GM18505 (cell line): Measurements from ENCODE around the gene MCU.

Source experiments
- ATAC-seq: cut with Tn5 transposase; IDR thresholded peaks from one replicate; pipeline ENCODE4 v1.9.1; 2021; ENCODE audit not compliant: unreplicated experiment
- POLR2A ChIP-seq: IDR thresholded peaks from 4 replicates; pipeline ENCODE4 v1.6.1; 2011; ENCODE audit warnings: borderline replicate concordance; ENCODE audit not compliant: insufficient read depth, insufficient read length; ENCODE audit errors: extremely low read depth

Gene MCU

DNA sequence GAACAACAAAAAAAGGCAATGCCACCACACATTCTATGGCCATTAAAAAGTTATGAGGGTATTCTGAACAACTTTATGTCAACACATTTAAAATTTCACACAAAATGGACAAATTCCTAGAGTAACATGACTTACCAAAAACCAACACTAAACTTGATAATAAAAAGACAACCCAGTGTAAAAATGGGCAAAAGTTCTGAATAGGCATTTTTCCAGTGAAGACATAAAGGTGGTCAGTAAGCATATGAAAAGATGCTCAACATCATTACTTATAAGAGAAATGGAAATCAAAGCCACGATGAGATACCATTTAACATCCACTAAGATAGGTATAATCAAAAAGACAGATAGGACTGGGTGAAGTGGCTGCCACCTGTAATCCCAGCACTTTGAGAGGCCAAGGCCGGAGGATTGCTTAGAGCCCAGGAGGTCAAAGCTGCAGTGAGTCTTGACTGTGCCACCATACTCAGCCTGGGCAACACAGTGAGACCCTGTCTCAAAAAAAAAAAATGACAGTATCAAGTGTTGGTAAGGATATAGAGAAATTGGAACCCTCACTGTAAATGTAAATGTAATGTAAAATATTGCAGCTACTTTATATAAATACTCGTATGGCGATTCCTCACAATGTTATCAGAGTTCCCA is 130.5 kb downstream of the MCU start:
- TF ChIP-seq POLR2A, result no peak
- no peak for ATAC-seq

DNA sequence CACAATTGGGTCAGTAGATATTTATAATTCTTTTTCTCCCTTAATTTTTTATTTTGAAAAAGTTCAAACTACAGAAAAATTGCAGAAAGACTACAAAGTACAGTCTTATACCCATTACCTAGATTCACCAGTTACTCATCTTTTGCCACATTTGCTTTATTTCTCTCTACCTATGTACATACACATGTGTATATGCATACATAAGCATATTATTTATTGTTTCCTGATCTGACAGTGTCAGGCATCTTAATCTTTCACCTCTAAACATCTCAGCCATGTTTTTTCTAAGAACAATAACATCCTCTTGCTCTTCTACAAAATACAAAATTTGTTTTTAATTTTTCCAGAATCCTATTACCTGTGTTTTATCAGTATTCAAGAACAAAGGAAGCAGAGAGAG is 133.2 kb downstream of the MCU start:
- TF ChIP-seq POLR2A, result no peak

GRCh38 chr10:72826346-72826745 is 134.4 kb downstream of the MCU start:
- no peak for TF ChIP-seq POLR2A
- ATAC-seq, result no peak

More for the DNA sequence above, 133.2 kb downstream of the MCU start:
- ATAC-seq, result no peak

DNA sequence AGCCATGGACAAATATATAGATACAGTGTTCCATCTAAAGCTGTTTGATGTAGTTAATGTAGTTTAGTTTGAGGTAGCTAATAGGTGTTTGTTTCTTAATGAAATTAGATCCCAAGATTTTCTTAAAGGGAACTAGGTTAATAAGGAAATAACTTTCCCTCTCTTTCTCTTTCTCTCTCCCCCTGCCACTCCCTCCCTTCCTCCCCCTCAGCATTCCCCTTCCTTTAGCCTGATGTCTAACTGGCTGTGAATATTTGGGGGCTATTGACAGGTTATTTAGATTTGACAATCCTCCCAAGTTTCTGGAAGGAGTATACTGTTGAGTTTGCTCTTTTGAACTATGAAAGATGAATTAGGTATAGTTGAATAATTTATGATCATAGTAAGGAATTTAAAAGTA is 136.4 kb downstream of the MCU start:
- no peak for ATAC-seq
- no peak for TF ChIP-seq POLR2A

DNA sequence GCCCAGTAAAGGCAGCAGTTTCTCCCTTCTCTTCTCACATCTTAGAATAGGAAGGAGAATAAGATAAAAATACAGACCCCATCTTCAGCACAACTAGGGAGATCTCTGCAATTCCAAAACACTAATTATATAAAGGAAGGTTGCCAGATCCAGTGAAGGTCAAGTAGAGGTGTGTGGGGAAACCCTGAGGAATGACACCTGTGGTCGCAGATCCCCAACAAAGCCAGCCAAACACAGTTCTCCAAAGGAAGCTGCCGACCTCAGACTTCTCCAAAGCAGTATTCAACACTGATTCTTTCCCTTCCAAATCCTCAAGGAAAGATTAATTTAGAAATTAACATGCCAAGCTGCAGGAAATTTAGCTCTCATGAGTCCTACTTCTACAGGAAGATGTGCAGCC is 138.7 kb downstream of the MCU start:
- no peak for TF ChIP-seq POLR2A
- no peak for ATAC-seq

DNA sequence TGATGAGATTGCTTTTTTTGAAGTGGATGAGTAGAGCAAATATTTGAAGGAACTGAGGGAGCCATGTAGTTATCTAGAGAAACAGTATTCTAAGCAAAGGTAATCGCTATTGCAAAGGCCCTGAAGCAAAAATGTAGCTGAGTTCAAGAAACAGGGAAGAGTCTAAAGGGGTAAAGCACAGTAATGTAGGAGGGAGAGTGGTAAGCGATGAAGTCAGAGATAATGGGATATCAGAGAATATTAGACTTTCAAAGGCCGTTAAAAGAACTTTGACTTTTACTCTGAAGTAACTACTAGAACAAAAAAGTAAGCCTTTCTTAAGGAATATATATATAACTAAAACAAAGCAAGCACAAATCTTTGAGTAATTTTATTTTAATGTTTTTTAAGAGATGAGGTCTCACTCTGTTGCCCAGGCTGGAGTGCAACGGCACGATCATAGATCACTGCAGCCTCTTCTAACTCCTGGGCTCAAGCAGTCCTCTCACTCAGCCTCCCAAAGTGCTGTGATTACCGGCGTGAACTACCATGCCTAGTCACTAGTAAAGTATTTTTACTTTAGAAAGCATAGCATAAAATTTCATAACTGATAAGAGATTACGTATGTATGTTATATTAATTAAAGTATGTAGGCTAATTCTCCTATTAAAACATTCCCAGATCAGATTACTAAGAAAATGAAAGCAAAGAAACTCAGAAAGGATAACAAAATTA is 139.9 kb downstream of the MCU start:
- ATAC-seq, result no peak
- no peak for TF ChIP-seq POLR2A

DNA sequence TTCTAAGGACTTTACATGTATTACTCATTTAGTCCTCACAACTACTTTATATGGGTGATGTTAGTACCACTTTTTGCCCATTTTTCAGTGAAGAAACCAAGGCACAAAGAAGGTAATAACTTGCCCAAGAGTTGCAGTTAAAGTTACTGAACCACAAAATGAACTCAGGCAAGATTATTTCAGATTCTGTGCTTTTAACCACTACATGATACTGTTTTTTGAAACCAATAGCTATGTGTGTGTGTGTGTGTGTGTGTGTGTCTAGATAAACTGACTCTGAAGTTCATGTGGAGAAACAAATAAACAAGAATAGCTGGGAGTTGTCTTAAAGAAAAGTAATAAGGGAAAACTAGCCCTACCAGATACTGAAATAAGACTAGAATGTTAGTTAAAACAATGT is 140.8 kb downstream of the MCU start:
- no peak for TF ChIP-seq POLR2A
- ATAC-seq, result no peak

DNA sequence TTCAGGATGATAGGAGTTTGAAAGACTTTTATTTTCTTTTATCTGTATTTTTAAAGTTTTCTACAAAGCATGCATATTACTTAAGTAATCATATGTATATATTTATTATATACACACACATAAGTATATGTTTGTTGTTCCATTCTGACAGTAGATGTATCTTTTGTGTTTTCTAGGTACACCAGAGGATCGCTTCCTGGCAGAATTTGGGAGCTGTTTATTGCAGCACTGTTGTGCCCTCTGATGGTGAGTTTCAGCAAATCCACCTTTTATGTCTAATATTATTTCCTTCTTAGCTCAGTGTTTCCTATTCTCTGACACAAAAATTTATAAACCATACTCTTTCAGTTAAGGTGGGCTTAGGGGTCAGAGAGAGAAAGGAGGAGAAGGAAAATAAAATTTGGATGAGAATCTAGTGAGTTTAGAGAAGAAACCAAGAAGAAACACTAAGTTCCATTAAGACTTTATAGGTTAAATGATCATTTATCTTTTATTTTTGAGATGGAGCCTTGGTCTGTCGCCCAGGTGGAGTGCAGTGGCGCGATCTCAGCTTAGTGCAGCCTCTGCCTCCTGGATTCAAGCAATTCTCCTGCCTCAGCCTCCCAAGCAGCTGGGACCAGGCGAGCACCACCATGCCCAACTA is 142.4 kb downstream of the MCU start:
- TF ChIP-seq POLR2A, result no peak
- ATAC-seq, result no peak

DNA sequence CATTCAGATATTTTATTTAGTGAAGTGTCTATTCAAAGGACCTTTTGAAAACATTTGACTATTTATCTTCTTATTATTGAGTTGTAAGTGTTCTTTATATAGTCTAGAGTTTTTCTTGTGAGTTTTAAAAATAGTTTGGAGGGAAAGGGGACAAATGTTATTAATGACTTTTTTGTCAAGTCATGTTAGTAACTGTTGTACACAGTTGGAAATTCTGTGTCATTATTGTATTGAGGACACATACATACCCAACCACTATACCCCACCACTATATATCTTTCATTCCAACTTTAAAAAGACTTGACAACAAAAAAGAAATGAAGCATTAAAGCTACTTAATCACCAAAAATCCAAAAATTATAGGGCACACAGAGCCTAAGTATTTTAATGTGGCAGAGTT is 148.4 kb downstream of the MCU start:
- ATAC-seq, result no peak
- TF ChIP-seq POLR2A, result no peak

DNA sequence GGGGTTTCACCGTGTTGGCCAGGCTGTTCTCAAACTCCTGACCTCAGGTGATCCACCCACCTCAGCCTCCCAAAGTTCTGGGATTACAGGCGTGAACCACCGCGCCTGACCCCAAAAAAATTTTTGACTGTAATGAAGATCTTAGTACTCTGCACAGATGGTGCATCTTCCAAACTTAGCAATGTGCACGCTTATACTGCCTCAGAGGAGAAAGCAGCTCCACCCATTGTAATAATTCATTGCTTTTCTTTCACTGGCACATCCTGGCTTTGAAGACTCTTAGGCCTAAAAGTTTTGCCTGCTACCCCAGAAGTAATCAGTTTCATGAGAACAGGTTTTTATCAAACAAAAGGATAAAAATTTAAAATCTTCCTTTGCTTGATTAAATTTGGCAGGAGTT is 149.5 kb downstream of the MCU start:
- no peak for ATAC-seq
- TF ChIP-seq POLR2A, result no peak

GRCh38 chr10:72842164-72842563 is 150.2 kb downstream of the MCU start:
- ATAC-seq, result no peak
- no peak for TF ChIP-seq POLR2A

DNA sequence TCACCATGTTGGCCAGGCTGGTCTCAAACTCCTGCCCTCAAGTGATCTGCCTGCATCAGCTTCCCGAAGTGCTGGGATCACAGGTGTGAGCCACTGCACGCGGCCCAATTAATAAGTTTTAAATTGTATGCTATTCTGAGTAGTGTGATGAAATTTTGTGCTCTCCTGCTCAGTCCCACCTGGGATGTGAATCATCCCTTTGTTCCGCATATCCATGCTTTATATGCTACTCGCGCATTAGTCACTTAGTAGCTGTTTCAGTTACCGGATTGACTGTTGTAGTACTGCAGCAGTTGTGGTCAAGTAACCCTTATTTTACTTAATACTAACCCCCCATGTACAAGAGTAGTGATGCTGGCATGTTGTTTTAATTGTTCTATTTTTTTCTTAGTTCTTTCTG is 154.3 kb downstream of the MCU start:
- no peak for TF ChIP-seq POLR2A
- no peak for ATAC-seq

- no peak for ATAC-seq
These were observed 155.7 kb downstream of the MCU start for GRCh38 chr10:72847681-72848080.

DNA sequence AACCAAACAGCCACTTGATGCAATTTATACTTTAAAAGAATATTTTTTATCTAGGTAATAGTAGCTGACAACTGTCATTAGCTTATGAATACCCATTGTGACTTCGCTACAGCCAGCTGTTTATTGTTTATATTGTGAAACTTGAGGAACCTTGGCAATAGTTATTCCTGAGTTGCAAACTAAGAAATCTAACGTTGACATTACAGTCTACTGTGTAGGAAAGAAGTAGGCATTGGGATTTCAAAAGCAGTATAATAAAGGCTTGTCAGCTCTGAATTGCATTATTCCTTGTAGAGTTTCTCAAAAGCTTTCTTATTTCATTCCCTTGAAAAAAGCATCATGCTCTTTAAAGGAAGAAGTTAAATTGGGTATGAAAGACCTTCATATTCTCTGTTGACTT is 158.9 kb downstream of the MCU start:
- no peak for ATAC-seq
- TF ChIP-seq POLR2A, result no peak

More at GRCh38 chr10:72847681-72848080, 155.7 kb downstream of the MCU start:
- no peak for TF ChIP-seq POLR2A
